COLO668 (cell line): ENCODE data around the gene IDS.

Experiments used
- DNase-seq: peaks from one replicate; lab custom pipeline; 2025; ENCODE audit not compliant: unreplicated experiment; lab: John Stamatoyannopoulos, UW

The IDS gene

DNA sequence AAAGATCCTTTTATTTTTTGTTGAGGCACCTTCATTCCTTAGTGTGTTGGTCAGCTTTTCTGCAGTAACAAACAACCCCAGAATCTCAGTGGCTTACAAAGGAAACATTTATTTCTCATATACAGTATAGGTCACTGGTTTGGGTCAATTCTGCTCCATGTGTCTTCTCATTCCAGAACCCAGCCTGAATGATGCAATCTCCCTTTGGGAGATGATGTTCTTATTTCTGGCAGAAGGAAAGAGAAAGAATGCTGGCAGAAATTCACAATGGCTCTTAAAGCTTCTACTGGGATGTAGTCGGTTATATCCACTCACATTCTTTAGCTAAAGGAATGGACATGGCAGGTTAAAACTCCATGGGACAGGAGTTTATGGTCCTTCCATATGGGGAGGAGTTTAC, 42.3 kb downstream of the IDS start:
- DNase-seq = no peak

DNA sequence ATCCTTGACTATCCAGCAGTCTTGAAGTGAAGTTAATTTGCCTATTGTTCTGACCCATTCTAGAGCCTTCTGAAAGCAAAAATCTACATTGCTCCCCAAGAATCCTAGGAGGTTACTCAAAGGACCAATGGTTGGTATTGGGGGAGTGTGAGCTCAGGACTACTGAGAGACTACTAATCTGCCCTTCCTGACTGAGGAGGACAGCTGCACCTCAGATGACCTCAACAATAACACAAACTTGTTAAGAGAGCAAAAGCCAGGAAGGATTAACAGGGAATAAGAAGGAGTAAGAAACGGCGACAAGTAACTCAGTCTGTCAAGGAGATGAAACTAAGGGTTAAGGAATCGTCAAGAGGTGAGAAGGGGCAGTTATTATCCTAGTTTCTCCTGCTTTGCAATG, 43.4 kb downstream of the IDS start:
- DNase-seq = no peak

GRCh38 chrX:149458586-149458985, 46.5 kb downstream of the IDS start:
- DNase-seq = no peak

DNA sequence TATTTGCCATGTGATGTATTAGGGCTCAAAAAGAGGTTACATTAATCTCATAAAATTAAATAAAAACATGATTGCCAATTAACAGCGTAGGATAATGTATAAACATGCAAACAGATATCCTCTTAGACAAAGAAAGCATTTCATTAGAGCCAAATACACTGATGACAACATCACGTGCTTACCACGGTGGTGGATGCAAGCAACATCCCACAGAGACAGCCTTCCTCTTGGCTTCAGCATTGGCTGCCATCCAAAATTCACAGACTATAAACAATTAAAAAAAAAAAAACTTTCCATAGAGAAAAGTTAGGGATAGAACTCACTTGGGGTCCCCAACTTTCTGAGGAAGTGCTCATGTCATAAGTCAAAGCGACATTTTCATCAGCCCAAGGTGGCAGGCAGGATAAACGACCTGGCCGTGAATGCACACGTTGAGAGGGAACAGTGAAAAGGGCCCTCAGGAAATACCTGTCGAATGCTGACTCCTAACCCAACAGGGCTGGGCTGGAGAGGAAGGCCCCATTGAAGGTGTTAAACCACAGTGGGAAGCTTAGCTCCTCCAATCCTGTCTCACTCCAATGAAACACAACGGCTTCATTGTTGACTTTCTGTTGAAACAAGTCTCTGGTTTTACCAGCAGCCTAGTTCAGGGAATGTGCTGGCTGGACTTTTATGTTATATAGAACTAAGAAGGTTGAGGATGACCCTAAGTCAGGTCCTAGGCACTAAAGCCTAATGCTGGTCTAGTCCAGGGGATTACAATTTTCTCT, 48.4 kb downstream of the IDS start:
- no peak for DNase-seq

DNA sequence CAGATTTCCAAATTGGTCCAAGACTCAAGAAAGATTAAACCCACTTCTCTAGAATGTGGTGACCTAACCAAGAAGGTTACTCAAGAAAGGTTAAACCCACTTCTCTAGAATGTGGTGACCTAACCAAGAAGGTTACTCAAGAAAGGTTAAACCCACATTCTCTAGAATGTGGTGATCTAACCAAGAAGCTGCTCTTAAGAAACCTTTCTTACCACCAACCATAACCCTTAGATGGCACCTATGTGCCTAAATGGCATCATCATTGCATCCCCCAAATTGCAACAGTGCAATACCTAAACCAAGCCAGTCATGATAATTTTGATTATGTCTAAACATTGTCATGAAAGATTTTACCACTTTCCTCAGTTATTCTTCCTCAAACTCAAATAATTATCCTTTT, 49.2 kb downstream of the IDS start:
- DNase-seq = no peak

GRCh38 chrX:149453906-149454822, 50.9 kb downstream of the IDS start:
- no peak for DNase-seq

- no peak for DNase-seq
Observed at GRCh38 chrX:149453030-149453429, 52.1 kb downstream of the IDS start.

GRCh38 chrX:149433451-149433850, 71.7 kb downstream of the IDS start:
- no peak for DNase-seq

GRCh38 chrX:149433051-149433450, 72.1 kb downstream of the IDS start:
- DNase-seq = no peak
